GM18858 (cell line): ENCODE data around the gene EML5.
"Not testable (repeated sequence)": the region's sequence is repeated elsewhere in the genome, so short reads cannot be mapped to it uniquely, and the experiment has no call there.

Experiments used
- ATAC-seq: cut with Tn5 transposase; IDR thresholded peaks from one replicate; pipeline ENCODE4 v1.9.1; 2021; ENCODE audit not compliant: unreplicated experiment

The EML5 gene

GRCh38 chr14:88792473-88793258 is at the start of gene EML5:
Gene EML5 (minus strand): TSS chr14:88792953. CDS start chr14:88792503, 450 bp downstream.
- peak; percentile 85 for ATAC-seq

- no peak for ATAC-seq
These were observed 49.7 kb upstream of the EML5 start for GRCh38 chr14:88842414-88842813.

- no peak for ATAC-seq
These were observed 49.0 kb upstream of the EML5 start for GRCh38 chr14:88841741-88842140.

GRCh38 chr14:88840926-88841325 is 48.2 kb upstream of the EML5 start:
- no peak for ATAC-seq

- no peak for ATAC-seq
These were observed 45.3 kb upstream of the EML5 start for GRCh38 chr14:88838015-88838414.

GRCh38 chr14:88837495-88837894 is 44.7 kb upstream of the EML5 start:
- ATAC-seq, result no peak

- no peak for ATAC-seq
These were observed 42.9 kb upstream of the EML5 start for GRCh38 chr14:88835661-88836060.

- ATAC-seq, result no peak
These were observed 42.2 kb upstream of the EML5 start for GRCh38 chr14:88834883-88835431.

- no peak for ATAC-seq
These were observed 38.5 kb upstream of the EML5 start for GRCh38 chr14:88831284-88831683.

GRCh38 chr14:88829685-88830302 is 37.0 kb upstream of the EML5 start:
- no peak for ATAC-seq

- no peak for ATAC-seq
These were observed 36.4 kb upstream of the EML5 start for GRCh38 chr14:88829188-88829587.

GRCh38 chr14:88825503-88825902 is 32.8 kb upstream of the EML5 start:
- no peak for ATAC-seq

GRCh38 chr14:88825078-88825458 is 32.3 kb upstream of the EML5 start:
- no peak for ATAC-seq

- peak; percentile 97 for ATAC-seq
These were observed 31.7 kb upstream of the EML5 start, which contains the start of gene TTC8 for GRCh38 chr14:88824314-88825077. Gene TTC8 (plus strand): TSS chr14:88824651. CDS start chr14:88824708, 57 bp downstream.

GRCh38 chr14:88823968-88824313 is 31.2 kb upstream of the EML5 start:
- ATAC-seq, result peak; percentile 3

- ATAC-seq, result no peak
These were observed 29.1 kb upstream of the EML5 start for GRCh38 chr14:88821888-88822287.

- ATAC-seq, result no peak
These were observed 28.6 kb upstream of the EML5 start for GRCh38 chr14:88821378-88821777.

- ATAC-seq, result not testable (repeated sequence)
These were observed 26.9 kb upstream of the EML5 start for GRCh38 chr14:88819674-88820073.

- ATAC-seq, result peak; percentile 71
These were observed 25.3 kb upstream of the EML5 start for GRCh38 chr14:88818018-88818417.

GRCh38 chr14:88815980-88816379 is 23.2 kb upstream of the EML5 start:
- no peak for ATAC-seq

- no peak for ATAC-seq
These were observed 15.6 kb upstream of the EML5 start for GRCh38 chr14:88808359-88808758.

GRCh38 chr14:88804477-88804876 is 11.7 kb upstream of the EML5 start:
- no peak for ATAC-seq
